T-cell (primary cell): ENCODE data around the gene PSD. TPM values are rescaled to one million over a fixed set of nuclear protein-coding genes. Genes with fewer than 3 reads are reported as not detected.

Experiments
- ATAC-seq, 4 experiments: fragments of 200-7000 bp in 3 of 4; fragments of 150-1000 bp in 1 of 4; cut with Tn5 transposase; replicated peaks in 1 of 4; 1 replicate in 3 of 4; 2 replicates in 1 of 4; pipeline ENCODE4 v1.10.0; 2021; ENCODE audit warnings: moderate library complexity in 3 of 4, mild to moderate bottlenecking in 2 of 4, moderate number of reproducible peaks in 1 of 4
- CTCF ChIA-PET, 2 donors: fragments of 300-600 bp; sonication (Branson Sonifier 250); formaldehyde crosslinking; loops; one replicate each; lab custom pipeline; 2022; ENCODE audit warnings: antibody characterized with exemption in 2 of 2; lab: Charles Lee
- POLR2A ChIA-PET, 2 donors: fragments of 300-600 bp; sonication (Branson Sonifier 250); formaldehyde crosslinking; loops; one replicate each; lab custom pipeline; 2022; ENCODE audit warnings: antibody characterized with exemption in 2 of 2; lab: Charles Lee
- DNase-seq, 35 experiments: peaks; one replicate each; pipeline versions ENCODE4 v3.0.0 to v3.0.0-alpha.2; 2013 to 2023
- H3K27ac ChIP-seq: one replicate; pipeline ENCODE4 v1.5.1; 2013; ENCODE audit warnings: low read length
- H3K27me3 ChIP-seq, 2 experiments: replicated peaks in 1 of 2; 1 replicate in 1 of 2; 2 replicates in 1 of 2; pipeline versions ENCODE4 v1.6.1 to v1.7.0; 2013; ENCODE audit warnings: low read length in 1 of 2, mixed read lengths in 1 of 2; ENCODE audit not compliant: control insufficient read depth in 2 of 2, insufficient read depth in 2 of 2; ENCODE audit errors: extremely low read depth in 1 of 2
- H3K36me3 ChIP-seq, 2 donors: 1 replicate in 1 of 2; 2 replicates in 1 of 2; pipeline versions ENCODE4 v1.6.1 to v1.7.0; 2013; ENCODE audit warnings: low read length in 1 of 2; ENCODE audit not compliant: control insufficient read depth in 2 of 2, insufficient read depth in 1 of 2; ENCODE audit errors: extremely low read depth in 1 of 2
- H3K4me1 ChIP-seq, 2 experiments: 1 replicate in 1 of 2; 2 replicates in 1 of 2; pipeline versions ENCODE4 v1.6.1 to v1.7.0; 2013; ENCODE audit warnings: low read length in 2 of 2, mixed read lengths in 1 of 2; ENCODE audit not compliant: insufficient read depth in 2 of 2, control insufficient read depth in 1 of 2; ENCODE audit errors: extremely low read depth in 1 of 2
- H3K4me3 ChIP-seq, 2 donors: 1 replicate in 1 of 2; 2 replicates in 1 of 2; pipeline versions ENCODE4 v1.5.1 to v1.7.0; 2013; ENCODE audit warnings: mild to moderate bottlenecking in 2 of 2, low read length in 1 of 2, moderate library complexity in 1 of 2; ENCODE audit not compliant: control insufficient read depth in 1 of 2; ENCODE audit errors: extremely low read depth in 1 of 2
- H3K9me3 ChIP-seq: 2 replicates; pipeline ENCODE4 v1.7.0; 2013
- H3K27ac Mint-ChIP-seq, 2 donors: one replicate each; pipeline ENCODE4 v1.8.0; 2020 to 2021; ENCODE audit warnings: mild to moderate bottlenecking in 2 of 2, mixed read lengths in 2 of 2
- H3K27me3 Mint-ChIP-seq, 2 donors: one replicate each; pipeline ENCODE4 v1.8.0; 2021 to 2022; ENCODE audit warnings: mixed read lengths in 2 of 2
- H3K36me3 Mint-ChIP-seq: one replicate; pipeline ENCODE4 v1.8.0; 2021; ENCODE audit warnings: mixed read lengths
- H3K4me1 Mint-ChIP-seq, 3 donors: one replicate each; pipeline ENCODE4 v1.8.0; 2020 to 2022; ENCODE audit warnings: mixed read lengths in 3 of 3, mild to moderate bottlenecking in 1 of 3
- H3K4me3 Mint-ChIP-seq, 3 donors: one replicate each; pipeline ENCODE4 v1.8.0; 2020 to 2022; ENCODE audit warnings: mild to moderate bottlenecking in 3 of 3, mixed read lengths in 3 of 3, moderate library complexity in 3 of 3
- H3K9me3 Mint-ChIP-seq, 3 donors: one replicate each; pipeline ENCODE4 v1.8.0; 2020 to 2022; ENCODE audit warnings: mixed read lengths in 3 of 3
- WGBS: methylation state at CpG from one replicate; pipeline ENCODE4 v1.1.5; 2013; ENCODE audit warnings: missing lambda C conversion rate; ENCODE audit not compliant: insufficient coverage; 5-methylcytosine and 5-hydroxymethylcytosine counted together
- total RNA-seq, 35 experiments: library from RNA in 6 of 35; stranded (reverse) in 6 of 35; fragments of 120-200 nt in 1 of 35; gene quantifications; one replicate each; pipeline versions ENCODE4 v1.2.1 to v1.2.4 and lab custom pipeline; 2013 to 2026

Gene PSD
- total RNA-seq, 5 donors from 2014 or later (not counting 1 experiment from before 2014, with no cell fraction given): 8.7 to 11.8 (median 8.8) TPM

- ChIA-PET POLR2A (interaction anchor here in 1 of 2 donors (0.6 kb wide), 1 partner anchor 38 kb away, joined by 4 read pairs; no protein-coding TSS in a partner anchor), CTCF (interaction anchor here (0.5 to 4.6 kb wide), 6 partner anchors 18 to 678 kb away, joined by 4 to 17 read pairs (median 10); partner anchors contain the start of gene ELOVL3 (in 1 of the 2))
- no peak overlapping the region for H3K4me3 Mint-ChIP-seq
- 100% methylated on average over 1 of the region's 3 CpGs for WGBS
- no peaks in the 10 kb centered on the region for H3K4me1 ChIP-seq
- H3K9me3 ChIP-seq: no peaks in the 10 kb centered on the region
- H3K36me3 Mint-ChIP-seq: peaks cover 55% of the 10 kb centered on the region
- H3K27me3 ChIP-seq: no peaks in the 10 kb centered on the region
- H3K9me3 Mint-ChIP-seq: no peaks in the 10 kb centered on the region
- no peak overlapping the region for H3K27ac ChIP-seq
- H3K4me3 ChIP-seq: no peak overlapping the region
- H3K36me3 ChIP-seq: peaks cover 7 to 75% of the 10 kb centered on the region in 2 donors
- H3K4me1 Mint-ChIP-seq: no peaks in the 10 kb centered on the region
- DNase-seq: no peak
- H3K27ac Mint-ChIP-seq: no peak overlapping the region
- no peaks in the 10 kb centered on the region for H3K27me3 Mint-ChIP-seq
- ATAC-seq: no peak
Observed at GRCh38 chr10:102354451-102354850, 64.1 kb downstream of the PSD start.

Other genes with a start within 250 kb of the PSD start
- gene ELOVL3, start 192.5 kb downstream of the PSD start, total RNA-seq: not detected
- gene PITX3, start 177.3 kb downstream of the PSD start, total RNA-seq: not detected
- gene GBF1, start 173.3 kb downstream of the PSD start, total RNA-seq: 10 to 100 TPM; 37.2 to 41.1 (median 38.7) TPM
- 100 to 1,000 TPM in 4 of 5 donors, 10 to 100 TPM in 1; 94.1 to 229 (median 124) TPM for gene NFKB2, start 23.1 kb downstream of the PSD start, total RNA-seq
- 10 to 100 TPM; 13.3 to 30.4 (median 23.7) TPM for gene FBXL15, start 2.1 kb upstream of the PSD start, total RNA-seq
- gene CUEDC2, start 13.8 kb upstream of the PSD start, total RNA-seq: 10 to 100 TPM; 32.2 to 41.4 (median 37.8) TPM
- under 1 TPM in 4 of 5 donors, not detected in 1; 0.23 to 0.92 (median 0.55) TPM for gene C10orf95, start 32.8 kb upstream of the PSD start, total RNA-seq
- 10 to 100 TPM; 51.6 to 68.1 (median 63.0) TPM for gene ACTR1A, start 83.9 kb upstream of the PSD start, total RNA-seq
- gene SUFU, start 85.2 kb upstream of the PSD start, total RNA-seq: 10 to 100 TPM; 13.2 to 16.4 (median 15.4) TPM
- 10 to 100 TPM; 54.2 to 74.7 (median 67.9) TPM for gene TRIM8, start 225.7 kb upstream of the PSD start, total RNA-seq